K562 (cell line): Measurements from ENCODE around the gene TLR5.

Source experiments
- CEBPG ChIP-seq, 3 experiments: fragments of 200-800 bp in 1 of 3; sonication (Bioruptor generic) in 1 of 3; sonication (generic) in 1 of 3; formaldehyde crosslinking in 1 of 3; IDR thresholded peaks in 2 of 3; conservative IDR thresholded peaks in 1 of 3; 2 replicates each; pipeline versions ENCODE4 v1.6.1 to v1.8.0; 2016 to 2022; ENCODE audit warnings: missing compliant biosample characterization in 2 of 3, missing genetic modification characterization in 2 of 3, mild to moderate bottlenecking in 1 of 3, missing genetic modification reagents in 1 of 3
- FOXP1 ChIP-seq: sonication (generic); formaldehyde crosslinking; IDR thresholded peaks from 2 replicates; pipeline ENCODE4 v1.8.0; 2022; ENCODE audit warnings: mild to moderate bottlenecking, missing genetic modification reagents
- JUND ChIP-seq, 2 experiments: IDR thresholded peaks; 2 replicates in 1 of 2; 3 replicates in 1 of 2; pipeline ENCODE4 v1.6.1; 2011; ENCODE audit warnings: borderline replicate concordance in 2 of 2, low read depth in 2 of 2, low read length in 2 of 2, improper control_type of control experiment in 1 of 2, missing biosample characterization in 1 of 2, missing genetic modification characterization in 1 of 2, missing genetic modification reagents in 1 of 2
- NCOA2 ChIP-seq, 2 experiments: fragments of 450-650 bp; IDR thresholded peaks; 2 replicates each; pipeline ENCODE4 v1.6.1; 2018; ENCODE audit warnings: mild to moderate bottlenecking in 2 of 2, moderate library complexity in 1 of 2; ENCODE audit not compliant: partially characterized antibody in 2 of 2
- NR4A1 ChIP-seq, 2 experiments: fragments of 250-450 bp in 1 of 2; fragments of 450-650 bp in 1 of 2; sonication (Bioruptor Pico) in 1 of 2; IDR thresholded peaks; 2 replicates each; pipeline versions ENCODE4 v1.4.0 to v1.6.1; 2016 to 2020; ENCODE audit warnings: mild to moderate bottlenecking in 2 of 2, missing compliant biosample characterization in 1 of 2, missing genetic modification characterization in 1 of 2, moderate library complexity in 1 of 2
- POLR2AphosphoS5 ChIP-seq: IDR thresholded peaks from 2 replicates; pipeline ENCODE4 v1.6.1; 2011; ENCODE audit warnings: mild to moderate bottlenecking, low read depth, low read length, moderate library complexity; ENCODE audit not compliant: control insufficient read depth, insufficient read depth
- SAFB2 ChIP-seq: fragments of 200-400 bp; formaldehyde crosslinking; IDR thresholded peaks from 2 replicates; pipeline ENCODE4 v1.6.1; 2018; ENCODE audit warnings: borderline replicate concordance, low read length, low read depth, moderate library complexity; ENCODE audit not compliant: severe bottlenecking
- SIN3A ChIP-seq, 2 experiments: fragments of 150-350 bp in 1 of 2; IDR thresholded peaks; 2 replicates each; pipeline ENCODE4 v1.6.1; 2011 to 2016; ENCODE audit warnings: borderline replicate concordance in 2 of 2, low read depth in 2 of 2, low read length in 2 of 2, mild to moderate bottlenecking in 2 of 2, moderate library complexity in 2 of 2; ENCODE audit not compliant: control insufficient read depth in 1 of 2
- SMAD3 ChIP-seq: fragments of 450-650 bp; formaldehyde crosslinking; conservative IDR thresholded peaks from 2 replicates; pipeline ENCODE4 v1.4.0; 2020; ENCODE audit warnings: mild to moderate bottlenecking
- SP1 ChIP-seq: sonication (generic); formaldehyde crosslinking; IDR thresholded peaks from 2 replicates; pipeline ENCODE4 v1.8.1; 2022; ENCODE audit warnings: mild to moderate bottlenecking, missing genetic modification reagents
- TEAD1 ChIP-seq, 2 experiments: fragments of 450-650 bp in 1 of 2; sonication (generic) in 1 of 2; formaldehyde crosslinking; IDR thresholded peaks; 2 replicates each; pipeline versions ENCODE4 v1.4.0 to v1.8.0; 2020 to 2022; ENCODE audit warnings: mild to moderate bottlenecking in 2 of 2, missing genetic modification reagents in 1 of 2
- ZNF436 ChIP-seq: fragments of 250-450, 450-650 bp; sonication (Bioruptor Pico); formaldehyde crosslinking; IDR thresholded peaks from 2 replicates; pipeline ENCODE4 v1.7.0; 2020; ENCODE audit warnings: mild to moderate bottlenecking
- TF ChIP-seq, protein P1 (sequence below): fragments of 450-650 bp; conservative IDR thresholded peaks from 2 replicates; pipeline ENCODE4 v1.6.1; 2016; ENCODE audit warnings: missing genetic modification characterization, low read depth, mild to moderate bottlenecking, control low read depth, missing compliant biosample characterization
- TF ChIP-seq, protein P2 (sequence below): sonication (generic); formaldehyde crosslinking; IDR thresholded peaks from 2 replicates; pipeline ENCODE4 v1.9.0; 2022; ENCODE audit warnings: mild to moderate bottlenecking, missing genetic modification reagents

DNA sequence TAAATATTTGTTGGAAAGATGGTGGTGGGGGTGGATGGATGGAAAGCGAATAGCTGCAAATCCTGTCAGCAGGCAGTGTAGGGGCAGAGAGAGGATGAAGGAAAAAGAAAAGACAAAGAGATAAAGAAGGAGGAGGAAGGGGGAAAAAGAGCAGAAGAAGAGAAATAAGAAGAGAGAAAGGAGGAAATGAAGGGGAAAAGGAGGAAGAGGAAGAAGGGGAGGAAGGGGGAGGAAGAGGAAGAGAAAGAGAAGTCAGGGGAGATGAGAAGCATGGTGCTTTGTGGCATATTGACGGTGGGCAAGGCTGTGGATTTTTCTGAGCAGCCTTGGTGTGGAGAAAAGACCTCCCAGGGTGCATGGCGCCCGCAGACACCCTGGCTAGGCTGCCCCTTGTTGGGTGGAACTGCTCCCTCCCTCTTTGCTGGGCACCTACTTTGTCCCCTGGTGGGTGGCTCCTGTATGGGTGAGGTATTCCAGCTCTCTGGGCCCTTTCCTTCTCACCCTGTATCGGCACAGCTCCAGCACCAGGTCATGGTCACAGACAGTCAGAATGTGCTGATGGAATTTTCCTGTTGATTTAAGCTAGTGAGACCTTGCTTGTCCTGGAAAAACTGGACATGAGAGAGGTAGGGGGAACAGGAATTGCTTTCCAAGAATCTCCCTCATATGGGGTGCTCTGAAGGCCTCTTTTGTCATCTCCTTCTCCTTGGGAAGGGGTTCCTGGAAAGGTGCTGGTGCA is 45.7 kb upstream of the TLR5 start:
- no peak for TF ChIP-seq JUND (IDR thresholded peaks at IDR 0.05; ENCODE audit: borderline replicate concordance, low read depth, low read length)
- no peak for TF ChIP-seq JUND (tag; IDR thresholded peaks at IDR 0.05; ENCODE audit: borderline replicate concordance, low read depth, low read length)
- no peak for TF ChIP-seq SIN3A (IDR thresholded peaks at IDR 0.05; ENCODE audit: borderline replicate concordance in 2 of 2, control insufficient read depth in 1 of 2, low read depth in 2 of 2, low read length in 2 of 2)
- TF ChIP-seq CEBPG (CRISPR knock-in tag; IDR thresholded peaks at IDR 0.05), result no peak
- TF ChIP-seq CEBPG (tag; conservative IDR thresholded peaks at IDR 0.05 in 1 of 2, IDR thresholded peaks at IDR 0.05 in 1 of 2), result no peak
- no peak for TF ChIP-seq NCOA2 (IDR thresholded peaks at IDR 0.05; ENCODE audit: partially characterized antibody in 2 of 2)
- no peak for TF ChIP-seq SAFB2
- no peak for TF ChIP-seq NR4A1 (CRISPR knock-in tag; IDR thresholded peaks at IDR 0.05)
- no peak for TF ChIP-seq NR4A1 (tag; IDR thresholded peaks at IDR 0.05)
- no peak for TF ChIP-seq POLR2AphosphoS5
- TF ChIP-seq SMAD3, result no peak
- TF ChIP-seq ZNF436 (CRISPR knock-in tag), result no peak
- no peak for TF ChIP-seq SP1 (CRISPR knock-in tag)
- TF ChIP-seq, protein P1, sequence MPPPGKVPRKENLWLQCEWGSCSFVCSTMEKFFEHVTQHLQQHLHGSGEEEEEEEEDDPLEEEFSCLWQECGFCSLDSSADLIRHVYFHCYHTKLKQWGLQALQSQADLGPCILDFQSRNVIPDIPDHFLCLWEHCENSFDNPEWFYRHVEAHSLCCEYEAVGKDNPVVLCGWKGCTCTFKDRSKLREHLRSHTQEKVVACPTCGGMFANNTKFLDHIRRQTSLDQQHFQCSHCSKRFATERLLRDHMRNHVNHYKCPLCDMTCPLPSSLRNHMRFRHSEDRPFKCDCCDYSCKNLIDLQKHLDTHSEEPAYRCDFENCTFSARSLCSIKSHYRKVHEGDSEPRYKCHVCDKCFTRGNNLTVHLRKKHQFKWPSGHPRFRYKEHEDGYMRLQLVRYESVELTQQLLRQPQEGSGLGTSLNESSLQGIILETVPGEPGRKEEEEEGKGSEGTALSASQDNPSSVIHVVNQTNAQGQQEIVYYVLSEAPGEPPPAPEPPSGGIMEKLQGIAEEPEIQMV, result no peak
- no peak for TF ChIP-seq TEAD1 (CRISPR knock-in tag; IDR thresholded peaks at IDR 0.05)
- no peak for TF ChIP-seq FOXP1 (CRISPR knock-in tag)
- TF ChIP-seq, protein P2, sequence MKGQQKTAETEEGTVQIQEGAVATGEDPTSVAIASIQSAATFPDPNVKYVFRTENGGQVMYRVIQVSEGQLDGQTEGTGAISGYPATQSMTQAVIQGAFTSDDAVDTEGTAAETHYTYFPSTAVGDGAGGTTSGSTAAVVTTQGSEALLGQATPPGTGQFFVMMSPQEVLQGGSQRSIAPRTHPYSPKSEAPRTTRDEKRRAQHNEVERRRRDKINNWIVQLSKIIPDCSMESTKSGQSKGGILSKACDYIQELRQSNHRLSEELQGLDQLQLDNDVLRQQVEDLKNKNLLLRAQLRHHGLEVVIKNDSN, result no peak
